ENCODE results near the gene NDFIP2.

- TF ChIP-seq CTCF (IDR thresholded peaks at IDR 0.05 in 8 of 11, conservative IDR thresholded peaks at IDR 0.05 in 3 of 11), result no peak
- TF ChIP-seq POLR2AphosphoS5 (IDR thresholded peaks at IDR 0.05), result no peak
Observed at GRCh38 chr13:79503473-79504017, 22.6 kb downstream of the NDFIP2 start.

Measured in spleen (tissue), 7 donors.